Kidney capillary endothelial cell (primary cell): Measurements from ENCODE around the gene CYB561D2.

Experiments
- DNase-seq: peaks from one replicate; pipeline ENCODE4 v3.0.0-alpha.2; 2018; ENCODE audit warnings: low spot score

Gene CYB561D2

DNA sequence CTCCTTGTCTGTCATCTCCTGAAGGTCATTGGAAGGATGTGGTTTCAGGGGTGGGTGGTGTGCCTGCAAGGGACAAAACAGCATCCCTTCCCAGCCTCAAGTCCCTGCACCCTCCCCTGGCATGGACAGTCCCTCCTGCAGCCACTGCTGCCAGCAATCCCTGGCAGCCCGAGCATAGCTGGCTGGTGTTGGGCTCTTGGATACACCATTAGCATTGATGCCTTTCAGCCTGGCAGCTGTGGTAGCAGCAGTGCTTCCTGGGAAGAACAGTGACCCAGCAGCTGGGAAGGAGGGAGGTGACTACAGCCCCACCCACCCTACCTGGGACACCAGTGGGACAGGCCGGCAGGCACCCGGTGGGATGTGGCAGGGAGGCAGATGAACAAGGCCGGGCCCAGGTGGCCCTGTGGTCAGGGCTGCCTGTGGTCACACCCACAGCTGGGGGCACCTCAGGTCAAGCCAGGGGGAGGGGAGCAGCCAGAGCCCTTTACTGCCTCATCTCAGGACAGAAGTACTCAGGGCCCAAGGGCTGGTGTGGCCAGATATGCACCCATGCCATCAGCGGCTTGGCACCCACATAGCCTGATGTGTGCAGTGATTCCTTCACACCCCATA, 41.5 kb downstream of the CYB561D2 start:
- no peak for DNase-seq

GRCh38 chr3:50393061-50393460, 42.4 kb downstream of the CYB561D2 start:
- DNase-seq = no peak

DNA sequence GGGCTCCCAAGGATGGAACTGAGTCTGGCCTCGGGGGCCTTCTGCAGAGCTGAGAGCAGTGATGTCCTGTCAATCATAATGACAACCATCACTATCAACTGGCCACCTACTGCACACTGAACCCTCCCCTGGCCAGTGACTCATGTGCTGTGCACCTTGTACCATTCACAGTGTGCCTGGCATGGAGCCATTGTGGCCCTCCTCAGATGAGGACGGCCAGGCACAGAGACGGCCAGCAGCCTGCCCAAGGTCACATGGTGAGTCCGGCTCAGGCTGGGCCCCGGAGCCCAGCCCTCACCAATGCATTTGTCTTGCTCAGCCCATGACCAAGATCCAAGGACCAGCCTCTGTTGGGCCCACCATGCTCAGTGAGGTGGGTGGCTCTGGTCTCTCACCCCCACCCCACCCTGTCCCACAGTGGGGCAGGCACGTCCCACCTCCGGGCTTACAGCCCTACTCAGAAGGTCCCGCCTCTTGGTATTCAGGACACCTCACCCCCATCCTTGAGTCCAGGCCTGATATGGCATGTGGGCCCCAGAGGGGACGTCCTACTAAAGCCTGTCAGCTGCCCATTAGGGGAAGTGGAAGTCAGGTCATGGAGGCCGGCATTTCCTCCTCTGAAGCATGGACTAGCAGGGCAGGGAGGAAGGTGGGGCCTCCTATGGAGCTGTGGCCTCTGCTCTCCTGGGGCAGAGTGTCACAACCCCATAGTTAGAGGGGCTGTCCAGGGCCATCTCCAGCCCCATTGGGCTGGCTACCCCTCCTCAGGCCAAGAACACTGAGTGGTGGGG, 44.6 kb downstream of the CYB561D2 start:
- peak; percentile 16 for DNase-seq

DNA sequence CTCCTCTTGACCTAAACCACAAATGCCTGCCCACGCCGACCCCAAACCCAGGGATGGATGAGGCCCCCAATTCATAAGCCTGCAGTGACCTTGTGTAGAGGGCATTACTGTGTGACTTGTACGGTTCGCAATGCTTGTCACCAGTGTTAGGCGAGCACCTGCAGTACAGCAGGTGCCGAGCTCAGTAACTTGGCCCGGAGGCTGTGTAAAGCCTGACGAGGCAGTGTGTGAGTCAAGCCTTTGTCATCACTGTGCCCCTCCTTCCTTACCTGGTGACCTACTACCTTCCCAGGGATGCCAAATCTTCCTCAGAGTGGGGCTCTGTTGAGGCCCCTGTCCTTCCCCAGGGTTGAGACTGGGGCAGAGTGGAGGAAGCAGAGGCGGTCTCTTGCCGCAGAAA, 45.8 kb downstream of the CYB561D2 start:
- DNase-seq = no peak

DNA sequence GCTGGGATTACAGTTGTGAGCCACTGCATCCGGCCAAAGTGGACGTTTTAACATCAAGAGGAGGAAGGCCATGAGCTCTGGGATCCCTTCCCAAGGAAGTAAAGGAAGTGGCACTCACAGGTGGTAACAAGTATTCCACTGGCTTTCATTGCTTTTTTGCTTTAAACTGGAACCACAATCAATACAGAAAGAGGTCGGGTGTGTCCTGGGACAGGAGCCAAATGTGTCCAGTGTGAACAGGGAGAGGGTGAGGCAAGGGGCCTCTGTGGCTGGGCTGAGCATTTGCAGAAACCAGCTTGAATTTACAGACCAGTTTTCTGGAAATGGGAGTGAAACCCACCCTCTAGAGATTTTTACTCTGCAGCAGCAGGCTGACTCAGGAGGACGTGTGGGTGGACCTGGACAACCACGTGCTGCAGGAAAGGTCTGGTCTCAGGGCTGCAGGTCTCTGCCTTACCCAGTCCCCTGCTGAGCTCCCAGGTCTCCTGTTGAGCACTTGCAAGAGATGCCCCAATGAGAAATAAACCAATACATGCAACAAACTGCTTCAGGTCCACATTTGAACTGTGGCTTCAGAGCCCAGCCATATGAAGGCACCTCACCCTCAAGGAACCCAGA, 51.4 kb downstream of the CYB561D2 start:
- no peak for DNase-seq
